22Rv1 (cell line): Measurements from ENCODE around the gene PPIF.
"Not testable (repeated sequence)": the region's sequence is repeated elsewhere in the genome, so short reads cannot be mapped to it uniquely, and the experiment has no call there.

Source experiments
- H3K27ac ChIP-seq: fragments of 450-650 bp; 2 replicates; pipeline ENCODE4 v1.5.1; 2017
- CTCF ChIP-seq: fragments of 450-650 bp; IDR thresholded peaks from 2 replicates; pipeline ENCODE4 v1.5.1; 2017; ENCODE audit warnings: mild to moderate bottlenecking
- ZFX ChIP-seq: fragments of 450-650 bp; IDR thresholded peaks from 2 replicates; pipeline ENCODE4 v1.6.1; 2017; ENCODE audit warnings: antibody characterized with exemption, borderline replicate concordance

PPIF gene

DNA sequence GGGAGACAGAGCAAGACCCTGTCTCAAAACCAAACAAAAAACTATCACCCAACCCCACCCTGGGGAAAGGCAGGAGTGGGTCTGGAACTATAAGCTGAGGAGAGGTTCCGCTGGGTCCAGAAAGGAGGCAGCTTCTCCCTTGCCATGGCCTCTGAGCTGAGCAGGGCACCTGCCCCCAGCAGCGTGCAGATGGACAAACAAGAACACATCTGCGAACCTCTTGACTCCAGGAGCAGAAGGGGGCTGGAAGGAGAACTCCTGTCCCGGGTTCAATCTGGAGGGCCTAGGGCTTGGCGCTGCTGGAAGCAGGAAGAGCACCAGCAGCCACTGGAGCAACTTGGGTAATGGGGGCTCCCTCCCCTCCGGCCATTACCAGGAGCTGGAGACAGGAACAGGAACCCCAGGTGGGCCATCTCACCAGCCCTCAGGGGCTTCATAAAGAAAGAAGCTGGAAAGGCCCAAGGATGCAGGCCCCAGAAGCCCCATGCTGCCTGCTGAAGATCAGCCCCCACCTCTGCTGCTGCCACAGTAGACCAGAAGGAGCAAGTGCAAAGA lies 19.0 kb upstream of the PPIF start:
- TF ChIP-seq ZFX, result no peak
- no peak for TF ChIP-seq CTCF

GRCh38 chr10:79328737-79329504 lies 18.3 kb upstream of the PPIF start:
- TF ChIP-seq ZFX (no peak), CTCF (no peak)
- H3K27ac ChIP-seq, result no peak overlapping the region

More for the DNA sequence above, 19.0 kb upstream of the PPIF start:
- H3K27ac ChIP-seq, result no peak overlapping the region

GRCh38 chr10:79329529-79329928 lies 17.7 kb upstream of the PPIF start:
- no peak overlapping the region for H3K27ac ChIP-seq
- TF ChIP-seq CTCF (no peak), ZFX (no peak)

- no peak overlapping the region for H3K27ac ChIP-seq
- TF ChIP-seq ZFX, result no peak
Observed at GRCh38 chr10:79331226-79331625, 16.0 kb upstream of the PPIF start.

DNA sequence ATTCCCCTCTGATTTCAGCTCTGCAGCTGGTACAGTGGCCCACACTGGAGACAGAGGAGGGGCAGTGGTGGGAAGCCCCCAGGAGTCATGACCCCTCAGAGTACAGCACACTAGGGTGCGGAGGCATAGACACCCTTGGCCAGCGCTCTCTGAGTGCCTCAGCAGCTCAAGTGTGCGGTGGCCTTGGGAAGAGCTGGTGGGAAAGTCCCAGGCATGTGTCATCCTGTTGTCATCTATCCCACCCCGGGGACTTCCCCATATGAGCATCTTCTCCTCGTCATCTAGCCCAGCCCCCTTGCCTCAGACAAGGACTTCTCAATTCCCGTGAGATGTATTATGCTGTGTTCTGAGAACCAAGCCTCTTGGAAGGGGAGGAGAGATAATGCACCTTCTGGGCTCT lies 15.6 kb upstream of the PPIF start:
- no peak overlapping the region for H3K27ac ChIP-seq
- TF ChIP-seq CTCF, result no peak
- TF ChIP-seq ZFX, result no peak

DNA sequence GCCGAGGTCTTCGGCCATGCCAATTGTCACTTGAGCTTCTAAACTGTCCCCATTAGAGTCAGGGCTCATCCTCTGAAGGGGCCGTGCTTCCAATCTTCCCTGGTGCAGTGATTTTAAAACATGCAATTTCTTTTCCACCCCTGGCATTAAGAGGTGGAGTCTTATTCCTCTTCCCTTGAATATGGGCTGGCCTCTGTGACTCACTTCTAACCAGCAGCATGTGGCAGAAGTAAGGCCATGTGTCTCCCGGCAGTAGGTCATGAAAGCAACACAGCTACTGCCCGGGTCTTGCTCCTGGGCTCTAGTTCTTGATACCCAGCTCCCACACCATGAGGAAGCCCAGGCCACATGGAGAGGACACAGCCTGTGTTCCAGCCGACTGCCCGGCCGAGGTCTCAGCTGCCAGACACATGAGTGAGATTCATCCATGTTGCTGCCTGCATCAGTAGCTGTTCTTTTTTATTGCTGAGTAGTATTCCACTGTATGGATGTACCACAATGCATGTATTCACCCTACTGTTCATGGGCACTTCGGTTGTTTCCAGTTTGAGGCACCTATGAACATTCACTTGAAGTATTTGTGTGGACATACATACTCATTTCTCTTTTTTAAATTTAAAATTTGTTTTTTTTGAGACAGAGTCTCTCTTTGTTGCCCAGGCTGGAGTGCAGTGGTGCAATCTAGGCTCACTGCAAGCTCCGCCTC lies 14.5 kb upstream of the PPIF start:
- H3K27ac ChIP-seq, result not testable (repeated sequence)

DNA sequence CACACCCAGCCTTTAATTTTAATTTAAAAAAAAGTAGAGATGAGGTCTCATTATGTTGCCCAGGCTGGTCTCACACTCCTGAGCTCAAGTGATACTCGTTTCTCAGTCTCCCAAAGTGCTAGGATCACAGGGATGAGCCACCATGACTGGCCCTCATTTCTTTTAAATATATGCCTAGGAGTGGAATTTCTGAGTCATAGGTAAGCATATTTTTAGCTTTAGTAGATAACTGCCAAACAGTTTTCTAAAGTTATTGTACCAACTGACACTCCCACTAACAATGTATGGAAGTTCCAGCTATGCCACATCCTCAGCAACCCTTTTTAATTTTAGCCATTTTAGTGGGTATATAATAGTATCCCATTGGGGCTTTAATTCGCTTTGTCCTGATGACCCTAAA lies 13.8 kb upstream of the PPIF start:
- no peak overlapping the region for H3K27ac ChIP-seq

More for the DNA sequence above, 13.8 kb upstream of the PPIF start:
- no peak for TF ChIP-seq CTCF
- TF ChIP-seq ZFX, result no peak
